GM06990 (cell line): ENCODE data around the gene ZC3H12C.

Experiments
- DNase-seq: peaks from one replicate; pipeline ENCODE4 v3.0.0-alpha.2; 2011; ENCODE audit not compliant: insufficient read length; ENCODE audit errors: extremely low read depth
- H3K27me3 ChIP-seq: replicated peaks from 2 replicates; pipeline ENCODE4 v1.6.0; 2011; ENCODE audit warnings: low read length; ENCODE audit not compliant: control insufficient read depth, insufficient read depth
- H3K36me3 ChIP-seq: 2 replicates; pipeline ENCODE4 v1.5.1; 2011; ENCODE audit warnings: low read length; ENCODE audit not compliant: control insufficient read depth, insufficient read depth
- H3K4me3 ChIP-seq: replicated peaks from 2 replicates; pipeline ENCODE4 v1.5.1; 2011; ENCODE audit warnings: low read depth, mild to moderate bottlenecking, control low read depth, low read length
- TF ChIP-seq, protein P1 (sequence below): IDR thresholded peaks from 2 replicates; pipeline ENCODE4 v1.5.1; 2011; ENCODE audit warnings: low read length, control low read depth, mild to moderate bottlenecking, inconsistent platforms; ENCODE audit not compliant: insufficient read depth, poor library complexity, severe bottlenecking

Gene ZC3H12C

DNA sequence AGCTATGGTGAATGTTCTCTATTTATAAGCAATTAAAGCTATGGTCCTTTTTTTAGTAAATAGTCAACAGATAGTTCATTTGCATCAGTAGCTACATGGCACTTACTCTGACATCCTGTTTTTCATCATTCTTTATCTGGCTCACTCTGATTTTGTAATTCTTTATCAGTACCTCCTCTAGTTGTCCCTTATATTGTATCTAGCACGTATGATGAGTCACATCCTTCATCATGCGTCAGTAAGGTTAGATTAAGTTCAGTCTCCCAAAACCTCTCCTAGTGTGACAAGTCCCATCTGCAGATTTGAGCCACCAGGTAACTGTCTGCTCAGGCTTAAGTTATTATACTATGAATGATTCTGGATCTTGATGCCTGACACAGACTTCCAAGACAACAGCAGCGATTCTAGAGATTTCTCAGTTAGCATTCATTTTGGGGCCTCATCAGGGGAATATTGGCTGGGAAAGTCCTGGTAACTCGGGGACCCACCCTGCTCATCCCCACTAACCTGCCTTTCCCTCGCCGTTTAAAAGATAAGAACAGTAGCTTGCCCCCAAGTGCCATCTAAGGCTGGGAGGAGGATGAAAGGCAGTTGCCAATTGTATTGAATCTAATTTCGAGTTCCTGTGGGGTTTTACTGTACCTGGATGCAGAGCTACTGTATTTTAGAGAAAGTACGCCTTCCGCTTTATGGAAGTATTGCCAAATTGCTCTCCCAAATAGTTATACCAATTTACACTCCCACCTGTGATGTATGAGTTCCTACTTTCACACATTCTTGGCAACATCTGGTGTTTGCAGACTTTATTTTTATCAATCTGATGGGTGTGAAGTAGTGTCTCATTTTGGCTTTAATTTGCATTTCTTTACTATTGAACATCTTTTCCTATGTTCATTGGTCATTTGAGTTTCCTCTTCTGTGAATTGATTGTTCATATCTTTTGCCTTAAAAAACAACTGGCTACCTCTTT is 55.9 kb downstream of the ZC3H12C start:
- TF ChIP-seq, protein P1, sequence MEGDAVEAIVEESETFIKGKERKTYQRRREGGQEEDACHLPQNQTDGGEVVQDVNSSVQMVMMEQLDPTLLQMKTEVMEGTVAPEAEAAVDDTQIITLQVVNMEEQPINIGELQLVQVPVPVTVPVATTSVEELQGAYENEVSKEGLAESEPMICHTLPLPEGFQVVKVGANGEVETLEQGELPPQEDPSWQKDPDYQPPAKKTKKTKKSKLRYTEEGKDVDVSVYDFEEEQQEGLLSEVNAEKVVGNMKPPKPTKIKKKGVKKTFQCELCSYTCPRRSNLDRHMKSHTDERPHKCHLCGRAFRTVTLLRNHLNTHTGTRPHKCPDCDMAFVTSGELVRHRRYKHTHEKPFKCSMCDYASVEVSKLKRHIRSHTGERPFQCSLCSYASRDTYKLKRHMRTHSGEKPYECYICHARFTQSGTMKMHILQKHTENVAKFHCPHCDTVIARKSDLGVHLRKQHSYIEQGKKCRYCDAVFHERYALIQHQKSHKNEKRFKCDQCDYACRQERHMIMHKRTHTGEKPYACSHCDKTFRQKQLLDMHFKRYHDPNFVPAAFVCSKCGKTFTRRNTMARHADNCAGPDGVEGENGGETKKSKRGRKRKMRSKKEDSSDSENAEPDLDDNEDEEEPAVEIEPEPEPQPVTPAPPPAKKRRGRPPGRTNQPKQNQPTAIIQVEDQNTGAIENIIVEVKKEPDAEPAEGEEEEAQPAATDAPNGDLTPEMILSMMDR, result no peak
- Histone ChIP-seq H3K27me3 (no peaks in the 10 kb centered on the region), H3K36me3 (peaks cover 1% of the 10 kb centered on the region; the same call in 1 of the 2 replicates), H3K4me3 (no peak overlapping the region)
- DNase-seq, result peak; percentile 4

DNA sequence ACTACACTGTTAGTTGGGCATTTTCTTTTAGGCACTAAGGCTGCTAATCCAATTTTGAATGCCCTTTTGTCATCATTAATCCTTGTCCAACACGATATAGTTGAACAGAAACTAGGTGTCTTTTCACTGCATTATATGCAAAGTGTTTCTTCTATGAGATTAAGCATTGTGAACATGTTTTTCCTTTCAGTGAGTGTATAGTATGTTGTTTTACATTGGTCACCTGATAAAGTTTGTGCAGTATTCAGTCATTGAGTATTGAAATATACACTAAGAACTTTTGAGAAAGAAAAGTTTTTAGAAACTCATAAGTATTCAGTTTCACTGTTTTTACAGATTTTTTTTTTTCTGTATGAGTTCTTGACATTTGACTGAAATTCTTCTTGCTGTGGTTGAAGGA is 59.0 kb downstream of the ZC3H12C start:
- DNase-seq, result no peak
- Histone ChIP-seq H3K4me3 (no peak overlapping the region), H3K27me3 (no peaks in the 10 kb centered on the region), H3K36me3 (no peaks in the 10 kb centered on the region; the same call in 1 of the 2 replicates)
- TF ChIP-seq, protein P1, result no peak

DNA sequence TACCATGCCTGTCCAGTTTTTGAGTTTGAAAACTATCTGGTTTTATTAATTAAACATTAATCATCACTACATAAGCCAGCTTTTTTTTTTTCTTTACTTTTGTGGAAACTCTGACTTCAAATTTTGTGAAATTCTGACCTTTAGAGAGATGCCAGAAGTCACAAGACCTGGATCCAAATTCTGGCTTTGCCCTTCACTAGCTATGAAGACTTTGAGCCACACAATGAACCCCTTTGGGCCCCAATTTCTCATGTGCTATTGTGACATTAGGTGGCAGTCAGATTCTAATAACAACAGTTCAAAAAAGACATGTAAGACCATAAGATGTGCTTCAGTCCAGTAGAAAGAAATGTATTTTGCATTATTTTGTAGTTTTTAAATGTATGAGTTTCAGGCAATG is 60.3 kb downstream of the ZC3H12C start:
- DNase-seq, result no peak
- TF ChIP-seq, protein P1, result no peak
- no peaks in the 10 kb centered on the region; the same call in 1 of the 2 replicates for H3K36me3 ChIP-seq
- H3K27me3 ChIP-seq, result no peaks in the 10 kb centered on the region
- no peak overlapping the region for H3K4me3 ChIP-seq

DNA sequence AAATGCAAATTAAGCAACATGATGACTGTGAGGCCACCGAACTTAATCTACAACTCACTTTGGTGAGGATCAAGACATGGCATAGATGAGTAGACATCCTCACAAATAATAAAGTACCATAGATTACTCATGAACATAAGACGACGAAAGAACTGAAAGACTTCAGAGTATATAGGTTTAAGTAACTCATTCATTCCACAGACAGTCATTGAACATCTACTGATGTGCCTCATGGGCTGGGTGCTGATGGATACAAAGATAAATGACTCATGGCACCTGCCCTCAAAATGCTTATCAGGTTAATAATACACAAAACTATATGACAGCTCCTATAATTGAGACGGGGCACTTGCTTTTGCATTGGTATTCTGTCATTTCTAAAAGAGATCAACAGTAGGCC is 63.3 kb downstream of the ZC3H12C start:
- TF ChIP-seq, protein P1, result no peak
- no peaks in the 10 kb centered on the region for H3K27me3 ChIP-seq
- peaks cover 4% of the 10 kb centered on the region for H3K36me3 ChIP-seq
- no peak overlapping the region for H3K4me3 ChIP-seq
- no peak for DNase-seq

DNA sequence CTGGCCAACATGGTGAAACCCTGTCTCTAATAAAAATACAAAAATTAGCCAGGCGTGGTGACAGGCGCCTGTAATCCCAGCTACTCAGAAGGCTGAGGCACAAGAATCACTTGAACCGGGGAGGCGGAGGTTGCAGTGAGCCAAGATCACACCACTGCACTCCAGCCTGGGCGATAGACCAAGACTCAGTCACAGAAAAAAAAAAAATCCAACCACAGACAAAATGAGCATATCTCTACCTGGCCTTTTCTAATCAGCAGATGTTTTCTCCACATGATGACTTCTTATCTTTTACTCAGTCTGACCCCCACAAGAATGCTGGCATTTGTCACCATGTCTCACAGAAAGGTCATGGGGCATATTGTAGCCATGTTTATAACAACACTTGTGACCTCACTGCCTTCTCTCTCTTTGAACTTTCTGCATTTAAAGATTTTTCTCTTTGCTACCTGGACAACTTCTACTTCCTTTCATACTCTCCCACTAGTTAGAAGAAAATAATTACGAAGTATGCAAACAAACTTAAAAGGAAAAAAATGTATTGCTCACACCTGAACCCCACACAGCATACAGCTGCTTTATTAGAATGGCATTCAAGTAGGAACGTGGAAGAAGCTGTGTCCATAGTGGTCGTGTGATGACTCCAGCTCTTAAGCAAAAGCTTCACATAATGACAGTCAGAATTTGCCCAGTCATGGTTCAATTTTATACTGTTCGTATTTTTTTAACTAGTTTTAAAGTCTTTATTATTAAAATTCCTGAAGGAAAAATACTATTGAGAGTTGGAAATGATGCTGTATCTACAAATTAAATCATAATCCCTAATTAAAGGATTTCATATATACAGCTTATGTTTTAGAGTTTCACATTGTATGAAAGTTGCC is 65.4 kb downstream of the ZC3H12C start:
- TF ChIP-seq, protein P1, result no peak
- H3K36me3 ChIP-seq, result peaks cover 4% of the 10 kb centered on the region

More for the DNA sequence above, 65.4 kb downstream of the ZC3H12C start:
- Histone ChIP-seq H3K27me3 (no peaks in the 10 kb centered on the region), H3K4me3 (no peak overlapping the region)
- DNase-seq, result no peak
